ENCODE data around the gene EPN3. TPM values are rescaled to one million over a fixed set of nuclear protein-coding genes. Genes with fewer than 3 reads are reported as not detected.

The EPN3 gene
- total RNA-seq, 4 donors from 2014 or later = not detected

DNA sequence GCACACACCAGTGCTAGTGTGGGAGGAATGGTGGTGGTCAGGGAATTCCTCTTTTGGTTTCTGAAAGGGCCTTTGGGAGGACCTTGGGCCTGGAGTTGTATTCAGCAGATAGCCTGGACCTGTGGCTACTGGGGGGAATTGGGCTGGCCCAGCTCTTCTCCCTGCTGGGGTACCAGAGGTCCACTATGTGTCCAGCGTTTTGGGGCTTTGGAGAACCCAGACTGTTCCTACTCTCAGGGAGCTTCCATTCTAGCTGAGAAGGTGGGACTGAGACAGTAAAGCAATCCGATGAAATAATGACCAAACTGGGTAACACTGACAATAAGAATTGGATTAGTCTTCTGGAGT is 2.4 kb downstream of the EPN3 start:
- Histone ChIP-seq H3K4me3 (no peak overlapping the region), H3K4me1 (peaks cover 18 to 27% (median 21%) of the 10 kb centered on the region in 4 donors), H3K27ac (replicated peaks in 1 of 4) (no peak overlapping the region), H3K27me3 (peaks cover 0 to 52% (median 29%) of the 10 kb centered on the region in 4 donors), H3K9me3 (no peaks in the 10 kb centered on the region), H3K36me3 (peaks cover 0 to 19% (median 0%) of the 10 kb centered on the region in 4 donors)
- intact Hi-C loops (cut with DNase I) = no loop called here
- no peak for DNase-seq (ENCODE audit: extremely low spot score)
- WGBS = 83% methylated on average over 2 of the region's 2 CpGs
- TF ChIP-seq EP300 (IDR thresholded peaks at IDR 0.05) = no peak
- TF ChIP-seq POLR2A (IDR thresholded peaks at IDR 0.05; ENCODE audit: low read depth) = no peak
- TF ChIP-seq, protein P1, sequence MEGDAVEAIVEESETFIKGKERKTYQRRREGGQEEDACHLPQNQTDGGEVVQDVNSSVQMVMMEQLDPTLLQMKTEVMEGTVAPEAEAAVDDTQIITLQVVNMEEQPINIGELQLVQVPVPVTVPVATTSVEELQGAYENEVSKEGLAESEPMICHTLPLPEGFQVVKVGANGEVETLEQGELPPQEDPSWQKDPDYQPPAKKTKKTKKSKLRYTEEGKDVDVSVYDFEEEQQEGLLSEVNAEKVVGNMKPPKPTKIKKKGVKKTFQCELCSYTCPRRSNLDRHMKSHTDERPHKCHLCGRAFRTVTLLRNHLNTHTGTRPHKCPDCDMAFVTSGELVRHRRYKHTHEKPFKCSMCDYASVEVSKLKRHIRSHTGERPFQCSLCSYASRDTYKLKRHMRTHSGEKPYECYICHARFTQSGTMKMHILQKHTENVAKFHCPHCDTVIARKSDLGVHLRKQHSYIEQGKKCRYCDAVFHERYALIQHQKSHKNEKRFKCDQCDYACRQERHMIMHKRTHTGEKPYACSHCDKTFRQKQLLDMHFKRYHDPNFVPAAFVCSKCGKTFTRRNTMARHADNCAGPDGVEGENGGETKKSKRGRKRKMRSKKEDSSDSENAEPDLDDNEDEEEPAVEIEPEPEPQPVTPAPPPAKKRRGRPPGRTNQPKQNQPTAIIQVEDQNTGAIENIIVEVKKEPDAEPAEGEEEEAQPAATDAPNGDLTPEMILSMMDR (IDR thresholded peaks at IDR 0.05) = no peak

DNA sequence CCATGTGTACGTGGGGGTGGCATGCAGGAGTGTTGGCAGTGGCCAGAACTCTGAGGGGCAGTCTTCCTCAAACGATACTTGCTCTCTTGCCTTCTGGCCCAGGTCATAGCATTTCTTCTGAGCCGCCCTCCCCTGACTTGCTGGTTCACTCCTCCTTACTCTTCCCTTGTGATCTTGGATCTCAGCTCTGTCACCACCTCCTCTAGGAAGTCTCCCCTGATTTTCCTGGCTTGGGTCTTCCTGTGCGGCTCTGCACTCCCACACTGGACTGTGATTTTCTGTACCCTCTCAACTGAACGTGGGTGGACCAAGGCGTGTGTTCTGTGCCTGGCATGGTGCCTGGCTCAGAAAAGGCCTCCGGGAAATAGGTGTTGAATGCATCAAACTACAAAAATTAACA is 2.9 kb downstream of the EPN3 start:
- Histone ChIP-seq H3K27ac (replicated peaks in 1 of 4) (no peak overlapping the region), H3K27me3 (peaks cover 0 to 47% (median 29%) of the 10 kb centered on the region in 4 donors), H3K4me1 (peaks cover 18 to 27% (median 21%) of the 10 kb centered on the region in 4 donors), H3K36me3 (peaks cover 0 to 19% (median 0%) of the 10 kb centered on the region in 4 donors), H3K9me3 (no peaks in the 10 kb centered on the region), H3K4me3 (no peak overlapping the region)
- DNase-seq (ENCODE audit: extremely low spot score) = no peak
- WGBS = 89% methylated on average over 7 of the region's 7 CpGs
- intact Hi-C loops (cut with DNase I) = no loop called here
- no peak for TF ChIP-seq EP300 (IDR thresholded peaks at IDR 0.05)
- TF ChIP-seq POLR2A (IDR thresholded peaks at IDR 0.05; ENCODE audit: low read depth) = no peak
- TF ChIP-seq, protein P1 (IDR thresholded peaks at IDR 0.05) = no peak
- no peak for TF ChIP-seq POLR2AphosphoS5 (IDR thresholded peaks at IDR 0.05)

DNA sequence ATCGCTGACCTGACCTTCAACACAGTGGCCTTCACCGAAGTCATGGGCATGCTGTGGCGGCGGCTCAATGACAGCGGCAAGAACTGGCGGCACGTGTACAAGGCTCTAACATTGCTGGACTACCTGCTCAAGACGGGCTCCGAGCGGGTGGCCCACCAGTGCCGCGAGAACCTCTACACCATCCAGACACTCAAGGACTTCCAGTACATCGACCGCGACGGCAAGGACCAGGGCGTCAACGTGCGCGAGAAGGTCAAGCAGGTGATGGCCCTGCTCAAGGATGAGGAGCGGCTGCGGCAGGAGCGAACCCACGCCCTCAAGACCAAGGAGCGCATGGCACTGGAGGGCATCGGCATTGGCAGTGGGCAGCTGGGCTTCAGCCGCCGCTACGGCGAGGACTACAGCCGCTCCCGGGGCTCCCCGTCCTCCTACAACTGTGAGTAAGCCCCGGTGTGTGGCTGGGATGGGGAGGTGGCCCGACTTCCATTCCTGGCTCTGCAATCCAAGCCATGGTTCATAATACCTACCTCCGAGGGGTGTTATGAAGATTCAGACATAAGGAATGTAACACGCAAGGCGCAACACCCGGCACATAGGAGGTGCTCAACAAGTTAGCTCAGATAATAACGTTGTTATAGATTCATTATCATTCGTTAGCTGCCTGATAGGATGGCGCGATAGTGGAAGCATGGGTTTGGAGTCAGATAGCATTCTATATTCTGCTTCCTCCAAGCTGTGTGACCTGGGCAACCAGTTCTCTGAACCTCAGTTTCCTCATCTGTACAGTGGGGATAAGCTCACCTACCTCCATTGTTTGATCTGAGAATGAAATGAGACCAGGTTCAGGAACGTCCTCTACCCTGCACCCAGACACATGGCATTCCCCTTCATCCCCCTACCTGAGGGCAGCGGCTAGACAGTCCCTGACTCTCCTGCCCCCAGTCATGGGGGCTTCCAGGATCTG is 4.4 kb downstream of the EPN3 start:
- 94% methylated on average over 17 of the region's 45 CpGs for WGBS
- Histone ChIP-seq H3K4me3 (no peak overlapping the region), H3K27ac (replicated peaks in 1 of 4) (no peak overlapping the region), H3K36me3 (peaks cover 0 to 19% (median 0%) of the 10 kb centered on the region in 4 donors), H3K27me3 (peaks cover 0 to 31% (median 19%) of the 10 kb centered on the region in 4 donors), H3K4me1 (peaks cover 24 to 38% (median 32%) of the 10 kb centered on the region in 4 donors), H3K9me3 (no peaks in the 10 kb centered on the region)
- intact Hi-C loops (cut with DNase I) = no loop called here
- TF ChIP-seq POLR2AphosphoS5 (IDR thresholded peaks at IDR 0.05) = no peak
- TF ChIP-seq, protein P1 (IDR thresholded peaks at IDR 0.05) = no peak
- TF ChIP-seq EP300 (IDR thresholded peaks at IDR 0.05) = no peak
- TF ChIP-seq POLR2A (IDR thresholded peaks at IDR 0.05; ENCODE audit: low read depth) = no peak
- DNase-seq (ENCODE audit: extremely low spot score) = no peak

- no peak overlapping the region for H3K27ac ChIP-seq (replicated peaks in 1 of 4)
- peaks cover 21 to 37% (median 32%) of the 10 kb centered on the region in 4 donors for H3K4me1 ChIP-seq
- peaks cover 0 to 22% (median 10%) of the 10 kb centered on the region in 4 donors for H3K27me3 ChIP-seq
- no peak for DNase-seq (ENCODE audit: extremely low spot score)
- intact Hi-C loops (cut with DNase I) = no loop called here
- 80% methylated on average over 14 of the region's 20 CpGs for WGBS
- H3K4me3 ChIP-seq = no peak overlapping the region
- no peaks in the 10 kb centered on the region for H3K9me3 ChIP-seq
- TF ChIP-seq POLR2AphosphoS5 (IDR thresholded peaks at IDR 0.05) = no peak
- TF ChIP-seq EP300 (IDR thresholded peaks at IDR 0.05) = no peak
- TF ChIP-seq, protein P1 (IDR thresholded peaks at IDR 0.05) = no peak
- H3K36me3 ChIP-seq = peaks cover 0 to 19% (median 0%) of the 10 kb centered on the region in 4 donors
Measured at GRCh38 chr17:50537721-50538548, 5.4 kb downstream of the EPN3 start.
